ENCODE data around the gene HAPLN3. TPM values are rescaled to one million over a fixed set of nuclear protein-coding genes. Genes with fewer than 3 reads are reported as not detected.

HAPLN3 gene
- total and polyA plus RNA-seq, 10 of the 15 experiments (the other 5 are each of a cell fraction or from before 2014, with no cell fraction given): 0.20 to 5.0 (median 1.4) TPM; not detected in 1

GRCh38 chr15:88835646-88836045, 59.7 kb downstream of the HAPLN3 start (continued):
- TF ChIP-seq SMARCA5 (IDR thresholded peaks at IDR 0.05) (no peak), YBX1 (IDR thresholded peaks at IDR 0.05) (no peak), TCF12 (IDR thresholded peaks at IDR 0.05; ENCODE audit: low read depth, low read length) (no peak), HSF1 (IDR thresholded peaks at IDR 0.05; ENCODE audit: low read depth, low read length) (no peak), RAD51 (IDR thresholded peaks at IDR 0.05) (no peak)

GRCh38 chr15:88835119-88835518, 60.2 kb downstream of the HAPLN3 start:
- Histone ChIP-seq H3K4me2 (ENCODE audit: control insufficient read depth, insufficient read depth) (no peak overlapping the region), H3K27ac (ENCODE audit: control insufficient read depth, insufficient read depth) (no peak overlapping the region), H3K9me3 (replicated peaks; ENCODE audit: control insufficient read depth, insufficient read depth, low read length) (no peaks in the 10 kb centered on the region), H4K20me1 (ENCODE audit: control insufficient read depth, insufficient read depth) (no peaks in the 10 kb centered on the region), H3K4me3 (no peak overlapping the region), H3K4me1 (ENCODE audit: control insufficient read depth, insufficient read depth, low read length) (no peaks in the 10 kb centered on the region), H3K27me3 (replicated peaks in 1 of 2; ENCODE audit: control insufficient read depth in 2 of 2, insufficient read depth in 2 of 2, low read length in 1 of 2) (no peaks in the 10 kb centered on the region; a peak in 1 of 4 replicates), H2AFZ (ENCODE audit: control insufficient read depth, low read depth, low read length) (no peak overlapping the region), H3K9ac (ENCODE audit: control insufficient read depth, insufficient read depth, low read length) (no peak overlapping the region), H3K79me2 (ENCODE audit: control insufficient read depth, insufficient read depth, low read length) (no peaks in the 10 kb centered on the region), H3K36me3 (ENCODE audit: control insufficient read depth in 2 of 2, insufficient read depth in 2 of 2, low read length in 1 of 2) (no peaks in the 10 kb centered on the region)
- FAIRE-seq (no peak), DNase-seq (ENCODE audit: low read depth, low spot score) (no peak), ATAC-seq (no peak)
- CTCF ChIA-PET: interaction anchor here (1.2 to 3.5 kb wide), 9 partner anchors 9 to 385 kb away, joined by 3 to 30 read pairs (median 4); no protein-coding TSS in a partner anchor
- in situ Hi-C loops (cut with MboI): no loop called here
- POLR2A ChIA-PET: no interaction called here
- intact Hi-C loops (cut with micrococcal nuclease; ENCODE audit: unreplicated experiment): loop anchor here (2.0 kb wide), 2 partner anchors 210 to 358 kb away; no protein-coding TSS in a partner anchor
- BruUV-seq (replicated peaks): no TSS peak
- 28% methylated on average over 4 of the region's 4 CpGs for WGBS (ENCODE audit: insufficient coverage, insufficient replicate concordance, low lambda C conversion rate, missing lambda C conversion rate)
- RAD21 ChIA-PET (ENCODE audit: unreplicated experiment): interaction anchor here (1.6 to 2.4 kb wide), 2 partner anchors 197 to 211 kb away, joined by 10 read pairs; partner anchors contain the start of gene ISG20
- SMC1A ChIA-PET (ENCODE audit: uncharacterized antibody, unreplicated experiment): interaction anchor here (3.3 kb wide), 1 partner anchor 211 kb away, joined by 22 read pairs; no protein-coding TSS in a partner anchor
- TF ChIP-seq PAX5 (IDR thresholded peaks at IDR 0.05; ENCODE audit: borderline replicate concordance, low read depth, low read length) (no peak), CREB1 (IDR thresholded peaks at IDR 0.05; ENCODE audit: low read depth) (no peak), CBX5 (IDR thresholded peaks at IDR 0.05; ENCODE audit: low read depth) (no peak), SMAD1 (IDR thresholded peaks at IDR 0.05; ENCODE audit: low read depth, partially characterized antibody) (no peak), CREM (IDR thresholded peaks at IDR 0.05; ENCODE audit: low read depth) (no peak), SPI1 (IDR thresholded peaks at IDR 0.05; ENCODE audit: borderline replicate concordance, insufficient read depth, low read depth, low read length) (no peak), NFYA (IDR thresholded peaks at IDR 0.05; ENCODE audit: borderline replicate concordance, low read depth, low read length) (no peak), BCLAF1 (IDR thresholded peaks at IDR 0.05) (no peak), GATAD2B (conservative IDR thresholded peaks at IDR 0.05; ENCODE audit: low read depth) (no peak), SKIL (IDR thresholded peaks at IDR 0.05; ENCODE audit: low read depth, poor library complexity, severe bottlenecking) (no peak), ZNF622 (IDR thresholded peaks at IDR 0.05) (no peak), SUZ12 (IDR thresholded peaks at IDR 0.05; ENCODE audit: unreplicated experiment) (no peak), IKZF2 (IDR thresholded peaks at IDR 0.05) (no peak), RB1 (IDR thresholded peaks at IDR 0.05; ENCODE audit: borderline replicate concordance) (no peak)
